ENCODE measurements around the gene PCMT1.

GRCh38 chr6:149771185-149771584, 21.6 kb downstream of the PCMT1 start:
- TF ChIP-seq POLR2A (IDR thresholded peaks at IDR 0.05) (no peak), CTCF (IDR thresholded peaks at IDR 0.05) (no peak), POLR2AphosphoS5 (IDR thresholded peaks at IDR 0.05) (no peak), EP300 (IDR thresholded peaks at IDR 0.05; ENCODE audit: low read depth) (no peak)

Measured in transverse colon (tissue), 4 donors.